Fibroblast of villous mesenchyme (primary cell): Measurements from ENCODE around the gene ENOX2. TPM values are rescaled to one million over a fixed set of nuclear protein-coding genes. Genes with fewer than 3 reads are reported as not detected.

Experiments used
- DNase-seq: peaks from one replicate; pipeline ENCODE4 v3.0.0-alpha.2; 2010; ENCODE audit warnings: low read depth
- H3K4me3 ChIP-seq: 2 replicates; pipeline ENCODE4 v1.5.1; 2011; ENCODE audit warnings: low read depth, mild to moderate bottlenecking, low read length
- CTCF ChIP-seq: IDR thresholded peaks from 2 replicates; pipeline ENCODE4 v1.5.1; 2012; ENCODE audit warnings: low read depth, mild to moderate bottlenecking, low read length; ENCODE audit not compliant: insufficient read depth
- total RNA-seq: library from RNA; depleted of rRNA; stranded (reverse); fragments of >200 nt; gene quantifications from 2 replicates; pipeline ENCODE4 v1.2.3, GENCODE V29; 2012

Gene ENOX2
- total RNA-seq, 1 donor: 9.5 TPM

- H3K4me3 ChIP-seq: no peak overlapping the region
- no peak for TF ChIP-seq CTCF
- no peak for DNase-seq
These were observed 117.0 kb downstream of the ENOX2 start for GRCh38 chrX:130786030-130786429.

GRCh38 chrX:130778773-130779172, 124.2 kb downstream of the ENOX2 start:
- no peak overlapping the region for H3K4me3 ChIP-seq
- no peak for DNase-seq
- no peak for TF ChIP-seq CTCF

GRCh38 chrX:130775849-130776248, 127.2 kb downstream of the ENOX2 start:
- no peak for DNase-seq
- no peak overlapping the region for H3K4me3 ChIP-seq
- TF ChIP-seq CTCF: no peak

- no peak for DNase-seq
- no peak overlapping the region for H3K4me3 ChIP-seq
- TF ChIP-seq CTCF: no peak
These were observed 130.2 kb downstream of the ENOX2 start for GRCh38 chrX:130772776-130773143.

- no peak overlapping the region for H3K4me3 ChIP-seq
- TF ChIP-seq CTCF: no peak
- DNase-seq: peak; percentile 56
These were observed 130.8 kb downstream of the ENOX2 start for GRCh38 chrX:130772105-130772775.

- H3K4me3 ChIP-seq: no peak overlapping the region
- DNase-seq: peak; percentile 10
- TF ChIP-seq CTCF: no peak
These were observed 131.4 kb downstream of the ENOX2 start for GRCh38 chrX:130771648-130772047.

- DNase-seq: no peak
- no peak for TF ChIP-seq CTCF
- no peak overlapping the region for H3K4me3 ChIP-seq
These were observed 131.8 kb downstream of the ENOX2 start for GRCh38 chrX:130771230-130771629.
